SK-N-SH (cell line): Measurements from ENCODE around the gene RASGEF1B. TPM values are rescaled to one million over a fixed set of nuclear protein-coding genes. Genes with fewer than 3 reads are reported as not detected.

ENCODE experiments used
- CTCF ChIA-PET: fragments of 300-600, 350-600 bp; formaldehyde crosslinking; extraction: SDS; loops from one replicate; lab custom pipeline; 2021; lab: Yijun Ruan, JAX
- POLR2A ChIA-PET: fragments of 350-600 bp; sonication (Branson Sonifier 250); formaldehyde crosslinking; extraction: SDS; loops from one replicate; lab custom pipeline; 2020; ENCODE audit warnings: antibody characterized with exemption, inconsistent platforms; lab: Yijun Ruan, JAX
- DNase-seq: peaks from one replicate; pipeline ENCODE4 v3.0.0; 2012
- H2AFZ ChIP-seq: fragments of 200-600 bp; sonication (generic); 2 replicates; pipeline ENCODE4 v1.8.1; 2016; ENCODE audit warnings: antibody characterized with exemption, mild to moderate bottlenecking, low read depth
- H3F3A ChIP-seq: fragments of 200-600 bp; sonication (generic); replicated peaks from 2 replicates; pipeline ENCODE3; 2016; ENCODE audit warnings: antibody characterized with exemption, mild to moderate bottlenecking; ENCODE audit not compliant: insufficient read depth
- H3K27ac ChIP-seq, 2 experiments: fragments of 200-500 bp in 1 of 2; fragments of 200-600 bp in 1 of 2; sonication (Bioruptor generic) in 1 of 2; sonication (generic), shearing (Covaris generic) in 1 of 2; 2 replicates each; pipeline versions ENCODE4 v1.5.1 to v1.6.1; 2014 to 2016; ENCODE audit warnings: low read depth in 2 of 2, inconsistent platforms in 1 of 2, low read length in 1 of 2, mild to moderate bottlenecking in 1 of 2, mixed read lengths in 1 of 2
- H3K27me3 ChIP-seq: fragments of 200-600 bp; sonication (generic), shearing (Covaris generic); 2 replicates; pipeline ENCODE4 v1.6.1; 2016; ENCODE audit warnings: mixed run types; ENCODE audit not compliant: insufficient read depth
- H3K36me3 ChIP-seq, 2 experiments: fragments of 200-500 bp in 1 of 2; fragments of 200-600 bp in 1 of 2; sonication (Bioruptor generic) in 1 of 2; sonication (generic) in 1 of 2; replicated peaks in 1 of 2; 2 replicates each; pipeline versions ENCODE3 to v1.5.1; 2014 to 2016; ENCODE audit warnings: low read length in 1 of 2, mild to moderate bottlenecking in 1 of 2; ENCODE audit not compliant: insufficient read depth in 2 of 2, control insufficient read depth in 1 of 2
- H3K4me1 ChIP-seq, 2 experiments: fragments of 200-500 bp in 1 of 2; fragments of 200-600 bp in 1 of 2; sonication (Bioruptor generic) in 1 of 2; sonication (generic), shearing (Covaris generic) in 1 of 2; 2 replicates each; pipeline versions ENCODE4 v1.5.1 to v1.6.1; 2014 to 2016; ENCODE audit warnings: low read depth in 1 of 2, low read length in 1 of 2, mixed run types in 1 of 2; ENCODE audit not compliant: insufficient read depth in 2 of 2, control insufficient read depth in 1 of 2
- H3K4me2 ChIP-seq: fragments of 200-600 bp; sonication (generic), shearing (Covaris generic); 2 replicates; pipeline ENCODE4 v1.6.1; 2017; ENCODE audit warnings: mixed run types
- H3K4me3 ChIP-seq, 2 experiments: fragments of 200-500 bp in 1 of 2; fragments of 200-600 bp in 1 of 2; sonication (Bioruptor generic) in 1 of 2; sonication (generic), shearing (Covaris generic) in 1 of 2; 2 replicates each; pipeline versions ENCODE4 v1.5.1 to v1.8.1; 2014 to 2016; ENCODE audit warnings: low read depth in 2 of 2, inconsistent platforms in 1 of 2, low read length in 1 of 2, mild to moderate bottlenecking in 1 of 2, mixed read lengths in 1 of 2, moderate library complexity in 1 of 2
- H3K79me2 ChIP-seq: fragments of 200-600 bp; sonication (generic); 2 replicates; pipeline ENCODE4 v1.8.1; 2017; ENCODE audit warnings: mild to moderate bottlenecking; ENCODE audit not compliant: insufficient read depth
- H3K9ac ChIP-seq: fragments of 200-600 bp; sonication (generic); 2 replicates; pipeline ENCODE4 v1.6.1; 2017; ENCODE audit warnings: mixed run types
- H3K9me2 ChIP-seq: fragments of 200-600 bp; sonication (generic); 2 replicates; pipeline ENCODE4 v1.6.1; 2017; ENCODE audit warnings: mixed run types
- H3K9me3 ChIP-seq: fragments of 200-600 bp; sonication (generic); 2 replicates; pipeline ENCODE4 v1.6.1; 2017; ENCODE audit warnings: mixed run types, mild to moderate bottlenecking, moderate library complexity
- H4K20me1 ChIP-seq: fragments of 200-600 bp; sonication (generic); 2 replicates; pipeline ENCODE4 v1.6.1; 2017; ENCODE audit warnings: mild to moderate bottlenecking, mixed run types; ENCODE audit not compliant: insufficient read depth
- CHD2 ChIP-seq: fragments of 150-350 bp; IDR thresholded peaks from 2 replicates; pipeline ENCODE4 v1.6.1; 2018; ENCODE audit warnings: low read length; ENCODE audit not compliant: partially characterized antibody
- EP300 ChIP-seq, 2 experiments: IDR thresholded peaks; 2 replicates each; pipeline versions ENCODE4 v1.4.0 to v1.6.1; 2012; ENCODE audit warnings: borderline replicate concordance in 1 of 2, low read depth in 1 of 2, low read length in 1 of 2
- EZH2phosphoT487 ChIP-seq: fragments of 200-600 bp; sonication (generic); IDR thresholded peaks from 2 replicates; pipeline ENCODE4 v1.6.1; 2017; ENCODE audit warnings: low read depth, mixed run types, mild to moderate bottlenecking, antibody characterized with exemption, moderate library complexity, borderline replicate concordance
- FOSL2 ChIP-seq: IDR thresholded peaks from 2 replicates; pipeline ENCODE4 v1.4.0; 2012; ENCODE audit warnings: low read depth, mild to moderate bottlenecking, moderate library complexity, borderline replicate concordance
- FOXJ3 ChIP-seq: sonication (generic); formaldehyde crosslinking; IDR thresholded peaks from 2 replicates; pipeline ENCODE4 v1.5.1; 2020; ENCODE audit warnings: mild to moderate bottlenecking, missing genetic modification reagents
- GATA2 ChIP-seq: sonication (generic); formaldehyde crosslinking; IDR thresholded peaks from 2 replicates; pipeline ENCODE4 v1.5.0; 2020; ENCODE audit warnings: mild to moderate bottlenecking, missing genetic modification reagents
- JUND ChIP-seq: IDR thresholded peaks from 2 replicates; pipeline ENCODE4 v1.4.0; 2012
- MXI1 ChIP-seq: IDR thresholded peaks from 2 replicates; pipeline ENCODE4 v1.6.1; 2012; ENCODE audit warnings: mild to moderate bottlenecking, low read depth, low read length, improper control_type of control experiment
- NRF1 ChIP-seq: IDR thresholded peaks from 2 replicates; pipeline ENCODE4 v1.6.1; 2012; ENCODE audit warnings: low read depth, mild to moderate bottlenecking, low read length
- RCOR1 ChIP-seq: fragments of 150-350 bp; IDR thresholded peaks from 2 replicates; pipeline ENCODE4 v1.6.1; 2017; ENCODE audit warnings: antibody characterized with exemption, low read length
- RFX5 ChIP-seq: IDR thresholded peaks from 2 replicates; pipeline ENCODE4 v1.6.1; 2012; ENCODE audit warnings: mild to moderate bottlenecking, improper control_type of control experiment, low read length
- SIN3A ChIP-seq: IDR thresholded peaks from 2 replicates; pipeline ENCODE4 v1.6.1; 2012; ENCODE audit warnings: low read depth, mild to moderate bottlenecking, low read length, moderate library complexity, borderline replicate concordance
- SMC3 ChIP-seq: IDR thresholded peaks from 2 replicates; pipeline ENCODE4 v1.6.1; 2012; ENCODE audit warnings: low read depth, low read length, improper control_type of control experiment
- TCF12 ChIP-seq: IDR thresholded peaks from 2 replicates; pipeline ENCODE4 v1.4.0; 2012
- WGBS: methylation state at CpG from one replicate; pipeline ENCODE4 v1.1.6; 2017; ENCODE audit warnings: low lambda C conversion rate; 5-methylcytosine and 5-hydroxymethylcytosine counted together
- polyA plus RNA-seq, 3 experiments: library from polyadenylated mRNA; depleted of rRNA; stranded (reverse); fragments of >200 nt; gene quantifications; 2 replicates each; pipeline ENCODE4 v1.2.3, GENCODE V29; 2012
- TF ChIP-seq, protein P1 (sequence below): fragments of 150-350 bp; IDR thresholded peaks from 2 replicates; pipeline ENCODE4 v1.6.1; 2017; ENCODE audit warnings: antibody characterized with exemption, low read length, low read depth, borderline replicate concordance
- TF ChIP-seq, protein P2 (sequence below): IDR thresholded peaks from 2 replicates; pipeline ENCODE4; 2012
- TF ChIP-seq, protein P3 (sequence below): fragments of 200-600 bp; sonication (generic); IDR thresholded peaks from 2 replicates; pipeline ENCODE4 v1.6.1; 2017; ENCODE audit warnings: antibody characterized with exemption, mild to moderate bottlenecking, moderate library complexity
- TF ChIP-seq, protein P4 (sequence below): fragments of 150-350 bp; IDR thresholded peaks from 2 replicates; pipeline ENCODE4 v1.6.1; 2016; ENCODE audit warnings: mild to moderate bottlenecking, low read depth, low read length
- TF ChIP-seq, protein P5 (sequence below): IDR thresholded peaks from 2 replicates; pipeline ENCODE4 v1.4.0; 2012; ENCODE audit warnings: low read depth, borderline replicate concordance
- TF ChIP-seq, protein P6 (sequence below): IDR thresholded peaks from 2 replicates; pipeline ENCODE4 v1.4.0; 2012; ENCODE audit warnings: low read depth

The RASGEF1B gene
- polyA plus RNA-seq, 1 of the 3 experiments (the other 2 are of a cell fraction): not detected

DNA sequence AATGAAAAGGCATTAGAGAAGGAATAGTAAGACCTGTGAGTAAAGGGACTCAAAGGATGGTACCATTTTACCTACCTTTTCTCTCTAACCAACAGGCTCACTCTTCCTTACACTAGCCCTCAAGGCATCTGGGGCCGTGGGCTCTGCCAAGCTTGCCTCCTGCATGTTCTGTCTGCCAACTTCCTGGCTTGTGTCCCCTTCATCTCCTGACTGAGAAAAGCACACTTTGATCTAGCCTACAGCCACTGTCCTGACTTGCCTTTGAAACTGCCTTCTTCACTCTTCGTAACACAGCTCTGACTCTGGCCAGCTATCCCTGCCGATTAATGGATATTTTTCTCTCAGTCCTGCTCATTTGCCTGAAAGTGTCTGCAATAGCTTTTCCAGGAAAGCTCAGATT is 76.5 kb downstream of the RASGEF1B start:
- H3K9me3 ChIP-seq: no peaks in the 10 kb centered on the region
- H3K9me2 ChIP-seq: no peaks in the 10 kb centered on the region
- H4K20me1 ChIP-seq: no peaks in the 10 kb centered on the region
- no peaks in the 10 kb centered on the region; the same call in 1 of the 2 replicates for H3K27me3 ChIP-seq
- no peak overlapping the region for H3K4me2 ChIP-seq
- ChIA-PET POLR2A (no interaction called here), CTCF (interaction anchor here (1.0 to 1.5 kb wide), 2 partner anchors 11 to 43 kb away, joined by 5 to 6 read pairs; no protein-coding TSS in a partner anchor)
- H2AFZ ChIP-seq: no peak overlapping the region
- WGBS: 5% methylated on average over 3 of the region's 3 CpGs
- H3K27ac ChIP-seq: no peak overlapping the region
- TF ChIP-seq MXI1 (no peak), SMC3 (no peak), EP300 (IDR thresholded peaks at IDR 0.05; ENCODE audit: borderline replicate concordance in 1 of 2, low read depth in 1 of 2, low read length in 1 of 2) (no peak), RFX5 (no peak), TCF12 (no peak), JUND (no peak), NRF1 (no peak), GATA2 (CRISPR knock-in tag) (no peak), CHD2 (no peak), RCOR1 (no peak)
- TF ChIP-seq, protein P1, sequence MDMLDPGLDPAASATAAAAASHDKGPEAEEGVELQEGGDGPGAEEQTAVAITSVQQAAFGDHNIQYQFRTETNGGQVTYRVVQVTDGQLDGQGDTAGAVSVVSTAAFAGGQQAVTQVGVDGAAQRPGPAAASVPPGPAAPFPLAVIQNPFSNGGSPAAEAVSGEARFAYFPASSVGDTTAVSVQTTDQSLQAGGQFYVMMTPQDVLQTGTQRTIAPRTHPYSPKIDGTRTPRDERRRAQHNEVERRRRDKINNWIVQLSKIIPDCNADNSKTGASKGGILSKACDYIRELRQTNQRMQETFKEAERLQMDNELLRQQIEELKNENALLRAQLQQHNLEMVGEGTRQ: no peak
- TF ChIP-seq, protein P2, sequence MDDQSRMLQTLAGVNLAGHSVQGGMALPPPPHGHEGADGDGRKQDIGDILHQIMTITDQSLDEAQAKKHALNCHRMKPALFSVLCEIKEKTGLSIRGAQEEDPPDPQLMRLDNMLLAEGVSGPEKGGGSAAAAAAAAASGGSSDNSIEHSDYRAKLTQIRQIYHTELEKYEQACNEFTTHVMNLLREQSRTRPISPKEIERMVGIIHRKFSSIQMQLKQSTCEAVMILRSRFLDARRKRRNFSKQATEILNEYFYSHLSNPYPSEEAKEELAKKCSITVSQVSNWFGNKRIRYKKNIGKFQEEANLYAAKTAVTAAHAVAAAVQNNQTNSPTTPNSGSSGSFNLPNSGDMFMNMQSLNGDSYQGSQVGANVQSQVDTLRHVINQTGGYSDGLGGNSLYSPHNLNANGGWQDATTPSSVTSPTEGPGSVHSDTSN: no peak
- TF ChIP-seq, protein P3, sequence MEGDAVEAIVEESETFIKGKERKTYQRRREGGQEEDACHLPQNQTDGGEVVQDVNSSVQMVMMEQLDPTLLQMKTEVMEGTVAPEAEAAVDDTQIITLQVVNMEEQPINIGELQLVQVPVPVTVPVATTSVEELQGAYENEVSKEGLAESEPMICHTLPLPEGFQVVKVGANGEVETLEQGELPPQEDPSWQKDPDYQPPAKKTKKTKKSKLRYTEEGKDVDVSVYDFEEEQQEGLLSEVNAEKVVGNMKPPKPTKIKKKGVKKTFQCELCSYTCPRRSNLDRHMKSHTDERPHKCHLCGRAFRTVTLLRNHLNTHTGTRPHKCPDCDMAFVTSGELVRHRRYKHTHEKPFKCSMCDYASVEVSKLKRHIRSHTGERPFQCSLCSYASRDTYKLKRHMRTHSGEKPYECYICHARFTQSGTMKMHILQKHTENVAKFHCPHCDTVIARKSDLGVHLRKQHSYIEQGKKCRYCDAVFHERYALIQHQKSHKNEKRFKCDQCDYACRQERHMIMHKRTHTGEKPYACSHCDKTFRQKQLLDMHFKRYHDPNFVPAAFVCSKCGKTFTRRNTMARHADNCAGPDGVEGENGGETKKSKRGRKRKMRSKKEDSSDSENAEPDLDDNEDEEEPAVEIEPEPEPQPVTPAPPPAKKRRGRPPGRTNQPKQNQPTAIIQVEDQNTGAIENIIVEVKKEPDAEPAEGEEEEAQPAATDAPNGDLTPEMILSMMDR: no peak
- H3K4me1 ChIP-seq: no peaks in the 10 kb centered on the region
- H3K9ac ChIP-seq: no peak overlapping the region
- no peaks in the 10 kb centered on the region for H3F3A ChIP-seq
- no peak overlapping the region for H3K4me3 ChIP-seq
- H3K79me2 ChIP-seq: no peaks in the 10 kb centered on the region
- DNase-seq: no peak
- H3K36me3 ChIP-seq: no peaks in the 10 kb centered on the region

DNA sequence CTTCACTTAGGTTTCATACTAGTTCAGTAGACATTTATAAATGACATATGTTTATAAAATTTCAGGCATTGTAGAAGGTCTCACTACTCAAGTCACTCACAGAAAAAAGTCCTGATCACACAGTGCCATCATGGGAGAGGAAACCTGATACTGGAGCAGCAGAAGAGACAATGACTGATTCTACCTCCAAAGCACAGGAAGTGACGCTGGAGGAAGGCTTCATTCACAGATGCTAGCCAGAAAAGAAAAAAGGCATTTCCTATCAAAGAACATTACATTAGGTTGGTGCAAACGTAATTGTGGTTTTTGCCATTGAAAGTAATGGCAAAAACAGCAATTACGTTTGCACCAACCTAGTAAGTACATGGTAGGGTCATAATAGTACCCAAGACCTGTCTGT is 79.5 kb downstream of the RASGEF1B start:
- Histone ChIP-seq H3K27me3 (no peaks in the 10 kb centered on the region), H3F3A (no peaks in the 10 kb centered on the region), H2AFZ (no peak overlapping the region), H3K4me1 (no peaks in the 10 kb centered on the region), H4K20me1 (no peaks in the 10 kb centered on the region), H3K79me2 (no peaks in the 10 kb centered on the region), H3K9me2 (no peaks in the 10 kb centered on the region), H3K4me3 (no peak overlapping the region), H3K4me2 (no peak overlapping the region), H3K9ac (no peak overlapping the region), H3K27ac (no peak overlapping the region), H3K36me3 (no peaks in the 10 kb centered on the region), H3K9me3 (no peaks in the 10 kb centered on the region)
- 1% methylated on average over 3 of the region's 3 CpGs for WGBS
- ChIA-PET POLR2A (no interaction called here), CTCF (no interaction called here)
- DNase-seq: no peak
- no peak for TF ChIP-seq FOSL2
- TF ChIP-seq TCF12: no peak
- TF ChIP-seq, protein P4, sequence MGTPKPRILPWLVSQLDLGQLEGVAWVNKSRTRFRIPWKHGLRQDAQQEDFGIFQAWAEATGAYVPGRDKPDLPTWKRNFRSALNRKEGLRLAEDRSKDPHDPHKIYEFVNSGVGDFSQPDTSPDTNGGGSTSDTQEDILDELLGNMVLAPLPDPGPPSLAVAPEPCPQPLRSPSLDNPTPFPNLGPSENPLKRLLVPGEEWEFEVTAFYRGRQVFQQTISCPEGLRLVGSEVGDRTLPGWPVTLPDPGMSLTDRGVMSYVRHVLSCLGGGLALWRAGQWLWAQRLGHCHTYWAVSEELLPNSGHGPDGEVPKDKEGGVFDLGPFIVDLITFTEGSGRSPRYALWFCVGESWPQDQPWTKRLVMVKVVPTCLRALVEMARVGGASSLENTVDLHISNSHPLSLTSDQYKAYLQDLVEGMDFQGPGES: no peak
- no peak for TF ChIP-seq EZH2phosphoT487
- TF ChIP-seq, protein P5, sequence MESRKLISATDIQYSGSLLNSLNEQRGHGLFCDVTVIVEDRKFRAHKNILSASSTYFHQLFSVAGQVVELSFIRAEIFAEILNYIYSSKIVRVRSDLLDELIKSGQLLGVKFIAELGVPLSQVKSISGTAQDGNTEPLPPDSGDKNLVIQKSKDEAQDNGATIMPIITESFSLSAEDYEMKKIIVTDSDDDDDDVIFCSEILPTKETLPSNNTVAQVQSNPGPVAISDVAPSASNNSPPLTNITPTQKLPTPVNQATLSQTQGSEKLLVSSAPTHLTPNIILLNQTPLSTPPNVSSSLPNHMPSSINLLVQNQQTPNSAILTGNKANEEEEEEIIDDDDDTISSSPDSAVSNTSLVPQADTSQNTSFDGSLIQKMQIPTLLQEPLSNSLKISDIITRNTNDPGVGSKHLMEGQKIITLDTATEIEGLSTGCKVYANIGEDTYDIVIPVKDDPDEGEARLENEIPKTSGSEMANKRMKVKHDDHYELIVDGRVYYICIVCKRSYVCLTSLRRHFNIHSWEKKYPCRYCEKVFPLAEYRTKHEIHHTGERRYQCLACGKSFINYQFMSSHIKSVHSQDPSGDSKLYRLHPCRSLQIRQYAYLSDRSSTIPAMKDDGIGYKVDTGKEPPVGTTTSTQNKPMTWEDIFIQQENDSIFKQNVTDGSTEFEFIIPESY: no peak
- no peak for TF ChIP-seq FOXJ3 (CRISPR knock-in tag)
- no peak for TF ChIP-seq EP300 (IDR thresholded peaks at IDR 0.05; ENCODE audit: borderline replicate concordance in 1 of 2, low read depth in 1 of 2, low read length in 1 of 2)
- TF ChIP-seq SIN3A: no peak
- TF ChIP-seq, protein P6, sequence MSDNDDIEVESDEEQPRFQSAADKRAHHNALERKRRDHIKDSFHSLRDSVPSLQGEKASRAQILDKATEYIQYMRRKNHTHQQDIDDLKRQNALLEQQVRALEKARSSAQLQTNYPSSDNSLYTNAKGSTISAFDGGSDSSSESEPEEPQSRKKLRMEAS: no peak
